Fibroblast of upper back skin (primary cell): ENCODE measurements around the gene NBEA.

Source experiments
- DNase-seq: peaks from one replicate; pipeline ENCODE4 v3.0.0-alpha.2; 2013

NBEA gene

DNA sequence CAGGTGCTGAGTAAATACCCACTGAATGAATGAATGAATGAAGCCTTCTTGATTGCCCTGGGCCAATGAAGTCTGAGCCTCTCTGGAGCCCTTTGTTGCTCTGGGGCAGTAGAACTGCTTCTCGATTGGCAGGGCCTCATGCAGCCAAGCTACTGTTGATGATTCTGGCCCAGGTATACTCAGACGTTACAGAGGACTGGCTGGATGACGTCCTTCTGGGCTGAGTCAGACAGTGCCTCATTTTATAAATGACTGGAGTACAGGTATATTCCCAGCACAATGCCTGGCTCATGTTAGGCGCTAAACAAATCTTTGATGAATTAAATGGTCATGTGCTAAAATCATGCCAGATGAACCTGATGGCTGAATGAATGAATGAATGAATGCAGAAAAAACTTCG, 778.2 kb downstream of the NBEA start:
- DNase-seq, result no peak

DNA sequence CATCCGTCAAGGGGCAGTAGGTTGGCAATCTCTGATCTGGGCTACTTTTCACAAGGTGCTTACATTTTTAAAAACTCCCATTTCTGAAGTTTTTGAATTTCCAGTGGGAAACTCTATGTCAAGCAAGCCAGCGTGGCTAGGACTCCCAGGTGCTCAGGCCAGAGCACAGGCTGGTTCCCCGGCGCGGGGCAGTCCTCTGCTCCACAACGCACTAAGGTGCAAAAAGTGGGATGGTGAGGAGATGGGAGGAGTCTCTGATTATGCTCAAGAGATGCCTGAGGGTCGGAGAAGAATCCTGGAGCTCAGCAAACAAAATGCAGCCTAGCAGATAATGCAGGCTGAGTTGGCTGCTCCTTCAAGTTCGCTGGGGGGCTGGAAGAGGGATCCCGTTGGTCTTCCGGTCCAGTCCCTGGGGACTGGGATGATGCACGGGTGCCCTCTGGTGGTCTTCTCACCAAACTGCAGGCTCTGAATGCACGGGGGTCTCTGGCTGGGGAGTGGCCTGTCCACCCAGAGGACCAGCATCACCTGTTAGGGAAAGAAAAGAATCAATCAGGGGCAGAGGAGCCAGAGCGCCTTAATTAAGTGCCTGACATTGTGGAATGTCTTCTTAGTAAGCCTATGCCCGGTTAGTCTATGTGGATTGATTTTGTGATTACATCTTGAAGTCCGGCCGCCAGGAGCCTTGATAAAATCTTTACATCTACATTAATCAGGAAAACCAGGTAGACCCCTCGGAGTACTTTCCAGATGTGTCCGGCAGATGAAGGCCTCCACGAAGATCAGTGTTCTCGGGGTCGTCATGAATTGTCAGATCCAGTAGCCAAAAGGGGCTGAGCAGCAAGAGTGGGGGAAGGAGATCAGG, 778.9 kb downstream of the NBEA start:
- DNase-seq, result peak; percentile 74
